Upper lobe of left lung (tissue), 4 donors: ENCODE results near the gene DHRS1.

Experiments
- CTCF ChIP-seq, 6 experiments: fragments of 450-650 bp in 4 of 6; fragments of 200-600 bp in 2 of 6; sonication (generic) in 2 of 6; IDR thresholded peaks; one replicate each; pipeline ENCODE4 v1.5.1; 2016 to 2019; ENCODE audit warnings: antibody characterized with exemption in 6 of 6
- EP300 ChIP-seq, 4 donors: sonication (generic); formaldehyde crosslinking; IDR thresholded peaks; one replicate each; pipeline ENCODE4 v1.5.1; 2017; ENCODE audit warnings: antibody characterized with exemption in 4 of 4, control low read depth in 2 of 4
- POLR2A ChIP-seq, 4 donors: fragments of 450-650 bp; IDR thresholded peaks; one replicate each; pipeline ENCODE4 v1.5.1; 2016 to 2017; ENCODE audit warnings: antibody characterized with exemption in 4 of 4, mild to moderate bottlenecking in 2 of 4
- POLR2AphosphoS5 ChIP-seq, 2 donors: sonication (generic); formaldehyde crosslinking; IDR thresholded peaks; one replicate each; pipeline ENCODE4 v1.5.1; 2017; ENCODE audit warnings: antibody characterized with exemption in 2 of 2

GRCh38 chr14:24286996-24287395 is 12.6 kb downstream of the DHRS1 start:
- TF ChIP-seq CTCF (IDR thresholded peaks at IDR 0.05), result no peak
- no peak for TF ChIP-seq POLR2A (IDR thresholded peaks at IDR 0.05)
- TF ChIP-seq EP300 (IDR thresholded peaks at IDR 0.05), result no peak
- no peak for TF ChIP-seq POLR2AphosphoS5 (IDR thresholded peaks at IDR 0.05)
